Gastroesophageal sphincter (tissue), 4 donors: ENCODE data around the gene MINDY1. TPM values are rescaled to one million over a fixed set of nuclear protein-coding genes. Genes with fewer than 3 reads are reported as not detected.

ENCODE experiments used
- ATAC-seq: fragments of 150-250 bp; one replicate; pipeline ENCODE4 v1.9.1; 2016; ENCODE audit warnings: mild to moderate bottlenecking, moderate library complexity
- H3K27ac ChIP-seq, 4 donors: fragments of 200-600 bp; sonication (generic) in 3 of 4; 1 replicate in 3 of 4; 2 replicates in 1 of 4; pipeline ENCODE4 v1.5.1; 2016 to 2019
- H3K27me3 ChIP-seq: fragments of 200-600 bp; sonication (generic); one replicate; pipeline ENCODE4 v1.5.1; 2019
- H3K36me3 ChIP-seq, 2 donors: fragments of 200-600 bp; sonication (generic); one replicate each; pipeline ENCODE4 v1.5.1; 2019; ENCODE audit warnings: control low read depth in 1 of 2
- H3K4me1 ChIP-seq, 3 donors: fragments of 200-600 bp; sonication (generic); 1 replicate in 2 of 3; 2 replicates in 1 of 3; pipeline ENCODE4 v1.5.1; 2016 to 2019; ENCODE audit warnings: control low read depth in 2 of 3
- H3K4me3 ChIP-seq, 2 donors: fragments of 200-600 bp; sonication (generic); one replicate each; pipeline ENCODE4 v1.5.1; 2019; ENCODE audit warnings: mild to moderate bottlenecking in 1 of 2, moderate library complexity in 1 of 2
- H3K9me3 ChIP-seq, 3 donors: fragments of 200-600 bp; sonication (generic); one replicate each; pipeline ENCODE4 v1.5.1; 2017 to 2019; ENCODE audit warnings: control low read depth in 2 of 3
- CTCF ChIP-seq, 4 experiments: fragments of 200-600 bp in 2 of 4; fragments of 450-650 bp in 2 of 4; sonication (generic) in 1 of 4; IDR thresholded peaks; one replicate each; pipeline ENCODE4 v1.5.1; 2017 to 2019; ENCODE audit warnings: antibody characterized with exemption in 4 of 4, mild to moderate bottlenecking in 2 of 4, moderate library complexity in 2 of 4
- EP300 ChIP-seq: sonication (generic); formaldehyde crosslinking; IDR thresholded peaks from one replicate; pipeline ENCODE4 v1.6.1; 2017; ENCODE audit warnings: antibody characterized with exemption, mild to moderate bottlenecking
- POLR2A ChIP-seq, 2 donors: fragments of 450-650 bp; IDR thresholded peaks; one replicate each; pipeline ENCODE4 v1.6.1; 2017; ENCODE audit warnings: antibody characterized with exemption in 2 of 2, mild to moderate bottlenecking in 2 of 2, moderate library complexity in 1 of 2
- POLR2AphosphoS5 ChIP-seq: sonication (generic); formaldehyde crosslinking; IDR thresholded peaks from one replicate; pipeline ENCODE4 v1.6.1; 2017; ENCODE audit warnings: antibody characterized with exemption
- WGBS, 2 donors: methylation state at CpG; one replicate each; pipeline ENCODE4 v1.1.5; 2018; ENCODE audit warnings: low coverage in 1 of 2; 5-methylcytosine and 5-hydroxymethylcytosine counted together
- total RNA-seq, 4 donors: library from RNA; depleted of rRNA; stranded (reverse); fragments of >200 nt; gene quantifications; one replicate each; pipeline ENCODE4 v1.1.0, GENCODE V29; 2016

Gene MINDY1
- total RNA-seq, 4 donors from 2014 or later = 21.2 to 39.2 (median 33.2) TPM

DNA sequence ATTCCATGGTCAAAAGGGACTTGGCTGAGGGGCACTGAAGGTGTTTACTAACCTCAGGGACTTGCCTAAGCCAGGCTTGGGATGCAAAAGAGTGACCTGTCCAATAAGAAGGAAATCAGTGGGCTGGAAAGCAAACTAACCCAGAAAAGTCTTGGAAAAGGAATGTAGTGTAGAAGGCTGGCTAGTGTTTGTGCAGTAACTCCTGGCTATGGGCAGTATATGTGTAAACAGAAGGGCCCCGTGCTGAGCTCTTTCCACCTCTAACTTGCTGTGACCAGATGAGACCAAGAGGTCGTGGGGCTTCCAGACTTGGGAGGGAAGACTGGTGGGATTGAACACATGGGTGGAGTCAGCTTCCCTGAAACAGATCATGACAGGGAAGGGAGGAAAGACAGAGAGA, 4.1 kb downstream of the MINDY1 start:
- Histone ChIP-seq H3K27me3 (no peaks in the 10 kb centered on the region), H3K4me3 (peak overlapping the region in 1 of 2 donors; percentile 65), H3K36me3 (peaks cover 0 to 51% of the 10 kb centered on the region in 2 donors), H3K9me3 (no peaks in the 10 kb centered on the region), H3K27ac (peak overlapping the region in 2 of 4 donors; percentile 47 to 48), H3K4me1 (peaks cover 0 to 50% (median 37%) of the 10 kb centered on the region in 3 donors)
- 6 to 21% methylated on average over 2 of the region's 2 CpGs for WGBS, 2 donors
- no peak for ATAC-seq
- TF ChIP-seq POLR2AphosphoS5 (no peak), EP300 (no peak), CTCF (IDR thresholded peaks at IDR 0.05) (no peak), POLR2A (IDR thresholded peaks at IDR 0.05) (no peak)

DNA sequence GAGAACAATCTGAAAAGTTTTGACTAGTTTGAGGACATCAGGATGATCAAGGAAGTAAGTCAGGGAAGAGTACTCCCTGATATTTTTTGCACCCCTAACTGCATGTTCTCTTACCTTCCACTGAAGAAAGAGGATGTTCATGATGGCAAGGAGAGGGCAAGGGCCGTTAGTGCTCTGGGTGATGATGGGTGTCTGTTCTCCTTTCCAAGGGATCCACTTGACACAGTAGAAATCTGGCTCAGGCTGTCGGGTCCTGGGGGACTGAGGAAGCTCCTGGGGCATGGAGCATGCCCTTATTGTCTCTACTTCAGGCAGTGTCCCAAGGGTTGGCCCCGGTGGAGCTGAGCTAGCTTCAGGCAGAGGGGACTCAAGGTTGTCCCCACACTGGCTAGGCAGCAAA, 4.7 kb downstream of the MINDY1 start:
- Histone ChIP-seq H3K27me3 (no peaks in the 10 kb centered on the region), H3K4me1 (peaks cover 0 to 44% (median 32%) of the 10 kb centered on the region in 3 donors), H3K4me3 (no peak overlapping the region), H3K27ac (peak overlapping the region in 2 of 4 donors; percentile 17 to 48), H3K36me3 (peaks cover 0 to 56% of the 10 kb centered on the region in 2 donors), H3K9me3 (no peaks in the 10 kb centered on the region)
- WGBS, 2 donors = 93% methylated on average over 2 of the region's 3 CpGs; no CpG with 5 or more reads in 1 of the 2 donors
- ATAC-seq = no peak
- no peak for TF ChIP-seq POLR2AphosphoS5
- no peak for TF ChIP-seq POLR2A (IDR thresholded peaks at IDR 0.05)
- TF ChIP-seq EP300 = no peak
- no peak for TF ChIP-seq CTCF (IDR thresholded peaks at IDR 0.05)

DNA sequence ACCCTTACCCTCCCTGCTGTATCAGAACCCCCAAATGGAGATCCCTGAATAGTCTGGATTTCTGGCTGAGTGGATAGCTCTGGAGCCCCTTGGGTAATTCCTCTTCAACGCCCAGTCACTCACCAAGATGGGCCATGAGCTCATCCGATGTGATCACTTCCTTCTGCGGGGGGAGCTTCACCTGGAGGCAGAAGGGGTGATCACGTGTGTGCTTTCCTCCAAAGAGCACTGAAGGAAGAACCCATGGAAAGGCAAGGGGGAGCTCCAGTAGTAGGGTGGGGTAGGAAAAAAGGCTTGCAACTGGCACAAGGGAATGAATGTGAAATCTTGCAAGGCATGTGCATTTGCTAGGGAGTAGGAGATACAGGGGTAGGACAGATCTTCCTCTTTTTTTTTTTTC, 5.1 kb downstream of the MINDY1 start:
- Histone ChIP-seq H3K4me3 (no peak overlapping the region), H3K4me1 (peaks cover 0 to 41% (median 29%) of the 10 kb centered on the region in 3 donors), H3K27ac (peak overlapping the region in 1 of 4 donors; percentile 9), H3K9me3 (no peaks in the 10 kb centered on the region), H3K36me3 (peaks cover 0 to 61% of the 10 kb centered on the region in 2 donors), H3K27me3 (no peaks in the 10 kb centered on the region)
- WGBS, 2 donors = no CpG with 5 or more reads among the region's 4 CpGs
- ATAC-seq = no peak
- TF ChIP-seq CTCF (IDR thresholded peaks at IDR 0.05) = no peak
- no peak for TF ChIP-seq EP300
- no peak for TF ChIP-seq POLR2A (IDR thresholded peaks at IDR 0.05)
- TF ChIP-seq POLR2AphosphoS5 = no peak

GRCh38 chr1:151000408-151000807, 6.3 kb downstream of the MINDY1 start:
- Histone ChIP-seq H3K4me1 (peaks cover 0 to 46% (median 33%) of the 10 kb centered on the region in 3 donors), H3K27me3 (no peaks in the 10 kb centered on the region), H3K4me3 (no peak overlapping the region), H3K27ac (no peak overlapping the region), H3K36me3 (peaks cover 0 to 63% of the 10 kb centered on the region in 2 donors), H3K9me3 (no peaks in the 10 kb centered on the region)
- TF ChIP-seq EP300 = no peak
- TF ChIP-seq POLR2A (IDR thresholded peaks at IDR 0.05) = no peak
- no peak for TF ChIP-seq CTCF (IDR thresholded peaks at IDR 0.05)
- no peak for TF ChIP-seq POLR2AphosphoS5
- 94 to 96% methylated on average over 3 of the region's 3 CpGs for WGBS, 2 donors
- no peak for ATAC-seq

DNA sequence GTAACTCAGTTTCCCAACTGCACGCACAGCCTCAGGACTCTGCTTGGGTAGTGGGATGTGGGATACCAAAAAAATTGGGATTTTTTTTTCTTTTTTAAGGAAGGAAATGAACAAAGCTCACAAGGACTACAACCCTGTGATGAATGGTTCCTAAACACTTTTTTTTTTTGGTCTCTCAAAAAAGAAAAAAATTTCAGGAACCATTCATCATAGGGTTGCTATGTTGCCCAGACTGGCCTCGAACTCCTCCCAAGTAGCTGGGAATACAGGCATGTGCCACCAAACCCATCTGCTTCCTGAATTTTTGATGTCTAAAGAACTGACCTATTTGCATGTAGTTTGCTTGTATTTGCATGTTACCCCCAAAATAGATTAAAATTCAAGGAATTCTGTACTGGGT, 6.8 kb downstream of the MINDY1 start:
- no peak overlapping the region for H3K4me3 ChIP-seq
- no peaks in the 10 kb centered on the region for H3K9me3 ChIP-seq
- H3K27ac ChIP-seq = no peak overlapping the region
- H3K36me3 ChIP-seq = peaks cover 0 to 63% of the 10 kb centered on the region in 2 donors
- TF ChIP-seq CTCF (IDR thresholded peaks at IDR 0.05) (no peak), POLR2AphosphoS5 (no peak), POLR2A (IDR thresholded peaks at IDR 0.05) (no peak), EP300 (no peak)
- 88% methylated on average over 2 of the region's 2 CpGs for WGBS, 2 donors
- no peaks in the 10 kb centered on the region for H3K27me3 ChIP-seq
- ATAC-seq = no peak
- peaks cover 0 to 46% (median 30%) of the 10 kb centered on the region in 3 donors for H3K4me1 ChIP-seq
